ENCODE results near the gene PDE9A. TPM values are rescaled to one million over a fixed set of nuclear protein-coding genes. Genes with fewer than 3 reads are reported as not detected.

The PDE9A gene
- total and polyA plus RNA-seq, 2 donors (not counting 3 experiments of a cell fraction or from before 2014, with no cell fraction given), result 0.28 to 2.2 TPM

DNA sequence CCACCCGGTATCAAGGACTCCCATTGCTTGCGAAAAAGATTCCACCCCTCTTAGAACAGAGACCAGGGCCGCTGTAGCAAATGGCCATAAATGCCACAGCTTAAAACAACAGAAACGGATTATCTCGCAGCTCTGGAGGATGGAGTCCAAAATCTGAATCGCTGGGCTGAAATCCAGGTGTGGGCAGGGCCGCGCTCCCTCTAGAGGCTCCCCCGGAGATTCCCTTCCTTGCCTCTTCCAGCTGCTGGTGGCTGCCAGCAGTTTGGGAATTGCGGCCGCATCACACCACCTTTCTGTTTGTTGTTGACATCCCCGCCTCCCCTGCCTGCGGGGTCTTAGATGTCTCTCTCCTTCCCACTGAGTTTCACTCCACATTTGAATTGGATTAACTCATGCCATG lies 15.6 kb downstream of the PDE9A start:
- H3K9ac ChIP-seq (replicated peaks; ENCODE audit: extremely low read depth, insufficient read depth, low read length), result no peak overlapping the region
- DNase-seq (ENCODE audit: low read depth, low spot score) (no peak), FAIRE-seq (no peak)
- ChIA-PET CTCF (interaction anchor here (0.8 kb wide), 1 partner anchor 26 kb away, joined by 3 read pairs; no protein-coding TSS in a partner anchor), POLR2A (no interaction called here)
- H3K4me2 ChIP-seq (ENCODE audit: insufficient read depth, low read length), result no peak overlapping the region
- no peaks in the 10 kb centered on the region for H4K20me1 ChIP-seq (replicated peaks; ENCODE audit: control insufficient read depth, extremely low read depth, insufficient read depth, low read length)
- no peaks in the 10 kb centered on the region for H3K9me1 ChIP-seq (replicated peaks; ENCODE audit: control insufficient read depth, extremely low read depth, insufficient read depth, low read length)
- H2AFZ ChIP-seq (ENCODE audit: low read depth, low read length), result no peak overlapping the region
- no peaks in the 10 kb centered on the region for H3K79me2 ChIP-seq (ENCODE audit: control insufficient read depth, insufficient read depth, low read length)
- dilution Hi-C loops (cut with MboI; ENCODE audit: extremely low pct_ligation_motif_present, low sequenced_read_pairs), result no loop called here
- BruUV-seq (replicated peaks), result no TSS peak
- H3K27ac ChIP-seq (ENCODE audit: insufficient read depth, low read depth, low read length), result no peak overlapping the region
- TF ChIP-seq FOS (IDR thresholded peaks at IDR 0.05; ENCODE audit: borderline replicate concordance, insufficient read depth, low read length) (no peak), MYC (IDR thresholded peaks at IDR 0.05; ENCODE audit: low read depth, low read length) (no peak), JUN (IDR thresholded peaks at IDR 0.05; ENCODE audit: borderline replicate concordance, insufficient read depth, insufficient read length, low read depth) (no peak), POLR2A (IDR thresholded peaks at IDR 0.05; ENCODE audit: low read depth, low read length) (no peak), EZH2 (IDR thresholded peaks at IDR 0.05; ENCODE audit: borderline replicate concordance, low read depth, low read length, severe bottlenecking) (no peak), GATA2 (IDR thresholded peaks at IDR 0.05; ENCODE audit: insufficient read depth, insufficient read length, low read depth, low read length) (no peak), POLR2AphosphoS5 (IDR thresholded peaks at IDR 0.05; ENCODE audit: insufficient read depth, low read depth, low read length) (no peak)
- TF ChIP-seq, protein P1, sequence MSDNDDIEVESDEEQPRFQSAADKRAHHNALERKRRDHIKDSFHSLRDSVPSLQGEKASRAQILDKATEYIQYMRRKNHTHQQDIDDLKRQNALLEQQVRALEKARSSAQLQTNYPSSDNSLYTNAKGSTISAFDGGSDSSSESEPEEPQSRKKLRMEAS (IDR thresholded peaks at IDR 0.05; ENCODE audit: insufficient read depth, insufficient read length), result no peak
- TF ChIP-seq, protein P2, sequence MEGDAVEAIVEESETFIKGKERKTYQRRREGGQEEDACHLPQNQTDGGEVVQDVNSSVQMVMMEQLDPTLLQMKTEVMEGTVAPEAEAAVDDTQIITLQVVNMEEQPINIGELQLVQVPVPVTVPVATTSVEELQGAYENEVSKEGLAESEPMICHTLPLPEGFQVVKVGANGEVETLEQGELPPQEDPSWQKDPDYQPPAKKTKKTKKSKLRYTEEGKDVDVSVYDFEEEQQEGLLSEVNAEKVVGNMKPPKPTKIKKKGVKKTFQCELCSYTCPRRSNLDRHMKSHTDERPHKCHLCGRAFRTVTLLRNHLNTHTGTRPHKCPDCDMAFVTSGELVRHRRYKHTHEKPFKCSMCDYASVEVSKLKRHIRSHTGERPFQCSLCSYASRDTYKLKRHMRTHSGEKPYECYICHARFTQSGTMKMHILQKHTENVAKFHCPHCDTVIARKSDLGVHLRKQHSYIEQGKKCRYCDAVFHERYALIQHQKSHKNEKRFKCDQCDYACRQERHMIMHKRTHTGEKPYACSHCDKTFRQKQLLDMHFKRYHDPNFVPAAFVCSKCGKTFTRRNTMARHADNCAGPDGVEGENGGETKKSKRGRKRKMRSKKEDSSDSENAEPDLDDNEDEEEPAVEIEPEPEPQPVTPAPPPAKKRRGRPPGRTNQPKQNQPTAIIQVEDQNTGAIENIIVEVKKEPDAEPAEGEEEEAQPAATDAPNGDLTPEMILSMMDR (IDR thresholded peaks at IDR 0.05; ENCODE audit: extremely low read depth in 1 of 2, insufficient read depth in 1 of 2, low read depth in 1 of 2, low read length in 2 of 2), result no peak
- intact Hi-C loops (cut with micrococcal nuclease), result no loop called here
- H3K27me3 ChIP-seq (ENCODE audit: control insufficient read depth in 2 of 2, insufficient read depth in 2 of 2, low read length in 2 of 2), result no peaks in the 10 kb centered on the region
- H3K36me3 ChIP-seq (ENCODE audit: control insufficient read depth in 2 of 2, extremely low read depth in 1 of 2, insufficient read depth in 2 of 2, low read length in 2 of 2), result no peaks in the 10 kb centered on the region
- no peaks in the 10 kb centered on the region for H3K4me1 ChIP-seq (ENCODE audit: control insufficient read depth, extremely low read depth, insufficient read depth, low read length)
- no peak overlapping the region for H3K4me3 ChIP-seq (replicated peaks in 1 of 3; ENCODE audit: insufficient read depth in 1 of 3, low read depth in 1 of 3, low read length in 3 of 3)
- no peaks in the 10 kb centered on the region for H3K9me3 ChIP-seq (replicated peaks; ENCODE audit: control insufficient read depth, insufficient read depth, low read length)
